ENCODE data around the gene AUTS2. TPM values are rescaled to one million over a fixed set of nuclear protein-coding genes. Genes with fewer than 3 reads are reported as not detected.

The AUTS2 gene
- total RNA-seq, 6 experiments from 2014 or later, result 10.4 to 32.0 (median 19.3) TPM

GRCh38 chr7:70565721-70566370, 967.6 kb downstream of the AUTS2 start:
- H3K4me1 ChIP-seq, result peaks cover 0 to 52% (median 21%) of the 10 kb centered on the region in 4 donors
- ATAC-seq (no peak), DNase-seq (no peak)
- H3K27me3 ChIP-seq, result no peaks in the 10 kb centered on the region
- H3K4me3 ChIP-seq, result no peak overlapping the region
- no peaks in the 10 kb centered on the region for H3K36me3 ChIP-seq
- TF ChIP-seq CTCF (IDR thresholded peaks at IDR 0.05), result no peak
- no peak for TF ChIP-seq POLR2A (IDR thresholded peaks at IDR 0.05)
- no peaks in the 10 kb centered on the region for H3K9me3 ChIP-seq
- WGBS (ENCODE audit: insufficient coverage, low coverage, low lambda C conversion rate, missing lambda C conversion rate), result 81% methylated on average over 4 of the region's 4 CpGs
- H3K27ac ChIP-seq, result no peak overlapping the region
- intact Hi-C loops (cut with DNase I), result no loop called here

GRCh38 chr7:70566671-70567070, 968.4 kb downstream of the AUTS2 start:
- Histone ChIP-seq H3K9me3 (no peaks in the 10 kb centered on the region), H3K36me3 (no peaks in the 10 kb centered on the region), H3K4me3 (no peak overlapping the region), H3K4me1 (peaks cover 0 to 60% (median 23%) of the 10 kb centered on the region in 4 donors), H3K27ac (peak overlapping the region in 1 of 3 donors; percentile 26), H3K27me3 (no peaks in the 10 kb centered on the region)
- TF ChIP-seq POLR2A (IDR thresholded peaks at IDR 0.05) (no peak), CTCF (IDR thresholded peaks at IDR 0.05) (no peak)
- intact Hi-C loops (cut with DNase I), result no loop called here
- DNase-seq (no peak), ATAC-seq (peak; percentile 12 to 33 (median 18))
- 15% methylated on average over 3 of the region's 3 CpGs for WGBS (ENCODE audit: insufficient coverage, low coverage, low lambda C conversion rate, missing lambda C conversion rate)

- no peaks in the 10 kb centered on the region for H3K27me3 ChIP-seq
- no peak overlapping the region for H3K4me3 ChIP-seq
- H3K4me1 ChIP-seq, result peaks cover 0 to 81% (median 23%) of the 10 kb centered on the region in 4 donors
- intact Hi-C loops (cut with DNase I), result no loop called here
- ATAC-seq (peak; percentile 79 to 87 (median 84)), DNase-seq (peak; percentile 79 to 93 (median 83))
- H3K36me3 ChIP-seq, result no peaks in the 10 kb centered on the region
- 30% methylated on average over 7 of the region's 8 CpGs for WGBS (ENCODE audit: insufficient coverage, low coverage, low lambda C conversion rate, missing lambda C conversion rate)
- TF ChIP-seq POLR2A (IDR thresholded peaks at IDR 0.05) (no peak), CTCF (IDR thresholded peaks at IDR 0.05) (peak in 1 of 4 donors; percentile 8)
- peak overlapping the region in 2 of 3 donors; percentile 54 to 66 for H3K27ac ChIP-seq
- H3K9me3 ChIP-seq, result no peaks in the 10 kb centered on the region
Measured at GRCh38 chr7:70568674-70569334, 970.5 kb downstream of the AUTS2 start.

- no peak for ATAC-seq
- Histone ChIP-seq H3K4me3 (no peak overlapping the region), H3K27me3 (no peaks in the 10 kb centered on the region), H3K27ac (peak overlapping the region in 2 of 3 donors; percentile 54 to 66), H3K9me3 (no peaks in the 10 kb centered on the region), H3K36me3 (no peaks in the 10 kb centered on the region), H3K4me1 (peaks cover 0 to 87% (median 25%) of the 10 kb centered on the region in 4 donors)
- intact Hi-C loops (cut with DNase I), result no loop called here
- no peak for DNase-seq
- no peak for TF ChIP-seq CTCF (IDR thresholded peaks at IDR 0.05)
- WGBS (ENCODE audit: insufficient coverage, low coverage, low lambda C conversion rate, missing lambda C conversion rate), result 62% methylated on average over 4 of the region's 4 CpGs
Measured at GRCh38 chr7:70569335-70569819, 971.1 kb downstream of the AUTS2 start.
